OCI-LY3 (cell line): ENCODE data around the gene DLD.

Source experiments
- H2AFZ ChIP-seq: fragments of 200-600, 300-600 bp; shearing (Covaris generic); 2 replicates; pipeline ENCODE4 v1.6.0; 2014; ENCODE audit warnings: antibody characterized with exemption, low read depth, low read length
- H3K27ac ChIP-seq: fragments of 200-600, 300-600 bp; sonication (generic); 2 replicates; pipeline ENCODE4 v1.5.1; 2014; ENCODE audit warnings: mild to moderate bottlenecking, low read length, moderate library complexity, mixed read lengths
- H3K27me3 ChIP-seq: fragments of 200-600, 300-600 bp; sonication (generic); 2 replicates; pipeline ENCODE4 v1.6.1; 2014; ENCODE audit warnings: low read depth, low read length, mixed read lengths
- H3K36me3 ChIP-seq: fragments of 200-600, 300-600 bp; sonication (generic); replicated peaks from 2 replicates; pipeline ENCODE3; 2014; ENCODE audit warnings: low read depth, low read length, mixed read lengths
- H3K4me1 ChIP-seq: fragments of 300-600, 200-600 bp; sonication (generic); 2 replicates; pipeline ENCODE4 v1.6.1; 2014; ENCODE audit warnings: low read length, mixed read lengths
- H3K4me2 ChIP-seq: fragments of 200-600, 300-600 bp; sonication (generic); 2 replicates; pipeline ENCODE4 v1.6.1; 2014; ENCODE audit warnings: low read length, mixed read lengths
- H3K4me3 ChIP-seq: fragments of 300-600, 200-600 bp; sonication (generic); 2 replicates; pipeline ENCODE4 v1.5.1; 2014; ENCODE audit warnings: antibody characterized with exemption, mild to moderate bottlenecking, low read length, moderate library complexity
- H3K79me2 ChIP-seq: fragments of 300-600, 200-600 bp; shearing (Covaris generic); 2 replicates; pipeline ENCODE4 v1.6.1; 2014; ENCODE audit warnings: mild to moderate bottlenecking, low read length, mixed read lengths
- H3K9ac ChIP-seq: fragments of 300-600, 200-600 bp; shearing (Covaris generic); 2 replicates; pipeline ENCODE4 v1.6.0; 2014; ENCODE audit warnings: mild to moderate bottlenecking, low read length, moderate library complexity
- H3K9me3 ChIP-seq: fragments of 200-600, 300-600 bp; shearing (Covaris generic); 2 replicates; pipeline ENCODE4 v1.6.1; 2014; ENCODE audit warnings: low read length, mixed read lengths; ENCODE audit not compliant: insufficient read depth
- H4K20me1 ChIP-seq: fragments of 200-600, 300-600 bp; sonication (generic); 2 replicates; pipeline ENCODE4 v1.6.1; 2016; ENCODE audit warnings: low read length, mixed read lengths; ENCODE audit not compliant: insufficient read depth
- EZH2phosphoT487 ChIP-seq: fragments of 200-600 bp; shearing (Covaris generic); IDR thresholded peaks from 2 replicates; pipeline ENCODE4 v1.6.1; 2018; ENCODE audit warnings: antibody characterized with exemption, mixed run types, low read depth
- TF ChIP-seq, protein P1 (sequence below): fragments of 200-600, 300-600 bp; sonication (generic); IDR thresholded peaks from 2 replicates; pipeline ENCODE4 v1.5.1; 2014; ENCODE audit warnings: antibody characterized with exemption, low read length, low read depth

DLD gene

DNA sequence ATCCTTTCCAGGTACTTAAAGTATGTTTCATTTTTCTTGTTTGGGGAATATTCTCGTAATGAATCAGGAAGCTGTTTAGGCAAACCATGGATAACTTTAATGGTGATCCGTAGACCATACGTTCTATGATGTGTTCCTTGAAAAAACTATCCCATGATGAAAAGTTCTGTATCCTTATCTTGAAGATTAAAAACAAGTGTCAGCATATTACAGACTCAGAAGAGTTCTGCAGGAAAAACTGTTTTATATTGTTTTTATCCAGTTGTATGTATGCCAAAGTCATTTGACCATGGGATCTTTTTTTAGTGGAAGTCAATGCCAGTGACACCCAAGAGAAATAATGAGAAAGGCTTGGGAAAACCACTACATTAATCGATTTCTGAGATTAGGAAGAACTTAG lies 52.0 kb downstream of the DLD start:
- peaks cover 21% of the 10 kb centered on the region for H3K36me3 ChIP-seq

DNA sequence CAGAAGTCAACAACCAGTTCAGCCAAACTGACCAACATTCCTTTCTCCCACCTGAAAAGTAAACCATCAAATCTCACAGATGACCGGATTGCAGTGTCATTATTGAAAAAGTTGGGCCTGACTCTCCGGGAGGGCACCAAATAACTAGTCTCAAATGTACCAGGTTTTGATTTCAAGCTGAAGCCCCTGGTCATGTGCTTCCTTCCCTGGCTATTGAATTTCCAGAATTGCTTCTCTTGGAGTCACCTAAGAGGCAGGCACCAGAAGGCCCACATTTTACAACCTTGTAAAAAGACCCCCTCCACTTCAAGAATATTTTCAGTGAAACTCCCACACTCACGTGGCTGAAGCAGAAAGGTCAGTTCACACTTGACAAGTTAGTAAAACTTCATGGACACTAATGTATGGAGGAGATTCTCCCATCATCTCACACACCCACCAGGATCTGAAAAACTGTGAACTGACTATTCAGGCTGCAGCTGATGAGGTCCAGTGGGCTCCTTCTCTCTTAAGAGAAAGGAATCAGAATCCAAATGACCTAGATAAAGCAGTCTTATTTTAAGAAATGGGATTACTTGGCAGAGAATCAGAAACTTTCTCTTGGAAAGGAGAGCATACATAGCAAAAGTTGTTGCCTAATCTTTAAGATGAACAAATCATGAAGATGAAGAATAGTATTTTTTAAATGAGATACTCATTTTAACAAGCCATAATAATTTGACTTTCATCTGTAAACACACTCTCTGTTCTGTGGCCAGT lies 53.6 kb downstream of the DLD start:
- H3K36me3 ChIP-seq = peaks cover 17% of the 10 kb centered on the region
- H4K20me1 ChIP-seq = no peaks in the 10 kb centered on the region
- no peaks in the 10 kb centered on the region for H3K9me3 ChIP-seq
- H3K9ac ChIP-seq = no peak overlapping the region
- no peak overlapping the region for H3K27ac ChIP-seq
- no peak overlapping the region for H3K4me2 ChIP-seq
- H2AFZ ChIP-seq = no peak overlapping the region
- H3K4me1 ChIP-seq = no peaks in the 10 kb centered on the region
- H3K4me3 ChIP-seq = no peak overlapping the region
- no peaks in the 10 kb centered on the region for H3K27me3 ChIP-seq
- TF ChIP-seq EZH2phosphoT487 = no peak
- TF ChIP-seq, protein P1, sequence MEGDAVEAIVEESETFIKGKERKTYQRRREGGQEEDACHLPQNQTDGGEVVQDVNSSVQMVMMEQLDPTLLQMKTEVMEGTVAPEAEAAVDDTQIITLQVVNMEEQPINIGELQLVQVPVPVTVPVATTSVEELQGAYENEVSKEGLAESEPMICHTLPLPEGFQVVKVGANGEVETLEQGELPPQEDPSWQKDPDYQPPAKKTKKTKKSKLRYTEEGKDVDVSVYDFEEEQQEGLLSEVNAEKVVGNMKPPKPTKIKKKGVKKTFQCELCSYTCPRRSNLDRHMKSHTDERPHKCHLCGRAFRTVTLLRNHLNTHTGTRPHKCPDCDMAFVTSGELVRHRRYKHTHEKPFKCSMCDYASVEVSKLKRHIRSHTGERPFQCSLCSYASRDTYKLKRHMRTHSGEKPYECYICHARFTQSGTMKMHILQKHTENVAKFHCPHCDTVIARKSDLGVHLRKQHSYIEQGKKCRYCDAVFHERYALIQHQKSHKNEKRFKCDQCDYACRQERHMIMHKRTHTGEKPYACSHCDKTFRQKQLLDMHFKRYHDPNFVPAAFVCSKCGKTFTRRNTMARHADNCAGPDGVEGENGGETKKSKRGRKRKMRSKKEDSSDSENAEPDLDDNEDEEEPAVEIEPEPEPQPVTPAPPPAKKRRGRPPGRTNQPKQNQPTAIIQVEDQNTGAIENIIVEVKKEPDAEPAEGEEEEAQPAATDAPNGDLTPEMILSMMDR = no peak
- no peaks in the 10 kb centered on the region for H3K79me2 ChIP-seq

More for the DNA sequence above, 52.0 kb downstream of the DLD start:
- Histone ChIP-seq H3K27ac (no peak overlapping the region), H3K4me1 (no peaks in the 10 kb centered on the region), H3K9me3 (no peaks in the 10 kb centered on the region), H3K27me3 (no peaks in the 10 kb centered on the region), H3K4me3 (no peak overlapping the region), H3K4me2 (no peak overlapping the region), H2AFZ (no peak overlapping the region), H3K9ac (no peak overlapping the region), H3K79me2 (no peaks in the 10 kb centered on the region), H4K20me1 (no peaks in the 10 kb centered on the region)
- TF ChIP-seq, protein P1 = no peak
- no peak for TF ChIP-seq EZH2phosphoT487

DNA sequence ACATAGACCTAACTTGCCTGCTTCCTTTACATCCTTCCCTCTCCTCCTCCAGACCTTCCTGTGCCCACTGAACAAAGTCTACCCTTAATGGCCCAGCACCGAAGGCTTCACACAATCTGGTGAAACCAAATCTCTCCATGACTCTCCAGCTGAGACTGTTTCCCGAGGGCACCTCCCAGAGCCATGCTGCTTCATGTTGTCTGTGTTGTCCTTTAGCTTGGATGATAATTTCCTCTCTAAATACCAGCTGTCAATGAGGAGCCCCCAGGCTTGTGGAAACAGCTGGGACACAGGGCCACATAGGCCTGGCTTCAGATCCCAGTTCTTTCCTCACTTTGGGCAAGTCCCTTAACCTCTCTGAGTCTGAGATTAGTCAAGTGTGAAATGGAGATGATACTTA lies 54.3 kb downstream of the DLD start:
- no peak for TF ChIP-seq EZH2phosphoT487
- TF ChIP-seq, protein P1 = no peak
- Histone ChIP-seq H3K27ac (no peak overlapping the region), H3K4me3 (no peak overlapping the region), H3K36me3 (peaks cover 10% of the 10 kb centered on the region), H3K4me2 (no peak overlapping the region), H3K4me1 (no peaks in the 10 kb centered on the region), H3K9me3 (no peaks in the 10 kb centered on the region), H3K9ac (no peak overlapping the region), H3K27me3 (no peaks in the 10 kb centered on the region), H2AFZ (no peak overlapping the region), H4K20me1 (no peaks in the 10 kb centered on the region), H3K79me2 (no peaks in the 10 kb centered on the region)

DNA sequence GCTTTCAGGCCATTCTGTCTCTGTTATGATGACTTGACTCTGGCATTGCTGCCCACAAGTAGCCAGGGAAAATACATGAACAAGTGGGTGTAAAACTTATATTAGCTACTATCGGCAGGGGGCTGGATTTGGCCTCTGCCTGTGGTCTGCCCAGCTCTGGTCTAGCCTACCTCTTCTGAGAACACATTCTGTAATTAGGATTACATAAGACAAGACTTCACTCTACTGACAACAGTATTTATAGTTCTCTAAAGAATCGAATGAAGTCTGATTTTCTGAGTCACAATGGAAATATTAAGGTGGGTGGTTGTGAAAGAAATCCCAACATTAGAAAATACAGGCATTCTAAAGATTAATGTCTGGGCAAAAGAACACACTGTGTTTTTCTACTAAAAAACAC lies 55.5 kb downstream of the DLD start:
- Histone ChIP-seq H3K79me2 (no peaks in the 10 kb centered on the region), H3K27ac (no peak overlapping the region), H4K20me1 (no peaks in the 10 kb centered on the region), H3K27me3 (no peaks in the 10 kb centered on the region), H3K4me3 (no peak overlapping the region), H3K4me1 (no peaks in the 10 kb centered on the region), H3K4me2 (no peak overlapping the region), H3K36me3 (peaks cover 4% of the 10 kb centered on the region), H2AFZ (no peak overlapping the region), H3K9ac (no peak overlapping the region), H3K9me3 (no peaks in the 10 kb centered on the region)
- TF ChIP-seq, protein P1 = no peak
- TF ChIP-seq EZH2phosphoT487 = no peak
